NCI-H748 treated with DMSO at 0.1 percent for 48 hours (cell line): ENCODE results near the gene CBARP.

Experiments
- DNase-seq: peaks from one replicate; lab custom pipeline; 2025; lab: John Stamatoyannopoulos, UW

CBARP gene

GRCh38 chr19:1264801-1265614, 27.2 kb upstream of the CBARP start:
- DNase-seq: no peak

GRCh38 chr19:1263188-1263587, 25.4 kb upstream of the CBARP start:
- no peak for DNase-seq

DNA sequence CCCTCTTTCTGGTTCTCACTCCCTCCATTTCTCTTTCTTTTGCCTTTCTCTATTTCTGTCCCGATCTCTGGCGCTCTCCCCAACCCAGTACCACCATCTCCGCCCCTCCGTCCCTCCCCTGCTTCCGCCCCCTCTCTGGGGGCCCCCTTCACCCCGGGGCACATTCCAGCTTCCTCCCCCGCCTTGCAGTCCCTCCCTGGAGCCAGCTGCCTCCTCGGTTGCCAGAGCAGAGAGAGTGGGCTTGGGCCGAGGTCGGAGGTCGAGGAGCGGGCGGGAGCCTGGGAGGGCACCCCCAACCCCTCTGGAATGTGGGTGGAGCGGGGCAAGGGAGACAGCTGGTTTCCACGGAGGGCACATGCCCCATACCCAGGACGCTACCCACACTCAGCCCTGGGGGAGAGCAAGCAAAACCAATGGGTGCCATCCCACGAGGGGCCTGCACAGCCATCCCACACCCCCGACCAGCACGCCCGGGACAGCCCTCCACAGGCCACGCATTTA, 24.9 kb upstream of the CBARP start:
- no peak for DNase-seq

DNA sequence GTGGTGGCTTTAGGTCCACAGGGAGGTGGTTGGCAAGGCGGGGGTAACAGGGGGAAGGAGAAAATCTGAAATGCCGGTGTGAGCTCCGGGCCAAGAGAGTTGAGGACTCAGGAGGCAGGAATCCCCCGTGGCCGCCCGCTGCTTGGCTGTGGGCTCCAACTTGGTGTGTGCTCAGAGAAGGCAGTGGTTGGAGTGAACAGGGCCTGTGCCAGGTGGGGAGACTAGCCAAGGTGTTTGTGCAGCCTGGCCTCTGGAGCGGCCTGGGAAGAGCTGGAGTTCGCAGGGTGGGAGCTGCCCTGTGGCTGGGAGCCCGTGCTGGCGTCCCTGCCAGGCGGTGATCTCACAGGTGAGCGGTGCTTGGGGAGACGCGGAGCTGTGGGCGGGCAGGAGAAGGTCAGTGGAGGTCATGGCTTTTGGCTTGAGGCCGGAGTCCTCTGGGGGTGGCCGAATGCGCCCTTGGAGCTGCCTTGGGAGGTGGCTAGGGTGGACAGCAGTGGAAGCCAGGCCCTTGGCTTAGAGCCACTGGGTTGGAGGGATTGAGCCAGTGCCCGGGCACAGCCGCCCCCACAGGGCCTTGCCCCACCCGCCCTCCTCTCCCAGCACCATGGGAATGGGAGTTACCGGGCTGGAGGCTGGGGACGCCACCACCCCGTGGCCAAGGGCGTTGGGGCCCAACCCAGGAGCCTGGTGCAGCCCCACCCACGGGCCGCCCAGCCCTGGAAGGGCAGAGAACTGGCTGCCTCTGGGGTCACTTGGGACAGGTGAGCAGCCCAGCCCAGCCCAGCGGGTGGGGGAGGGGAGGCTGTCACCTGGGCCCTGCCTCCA, 24.2 kb upstream of the CBARP start:
- no peak for DNase-seq

GRCh38 chr19:1261538-1261797, 23.7 kb upstream of the CBARP start:
- no peak for DNase-seq

- DNase-seq: peak; percentile 71
These were observed 23.1 kb upstream of the CBARP start for GRCh38 chr19:1260749-1261537.

GRCh38 chr19:1259876-1260748, 22.3 kb upstream of the CBARP start:
- no peak for DNase-seq

GRCh38 chr19:1259206-1259875, 21.5 kb upstream of the CBARP start:
- no peak for DNase-seq

DNA sequence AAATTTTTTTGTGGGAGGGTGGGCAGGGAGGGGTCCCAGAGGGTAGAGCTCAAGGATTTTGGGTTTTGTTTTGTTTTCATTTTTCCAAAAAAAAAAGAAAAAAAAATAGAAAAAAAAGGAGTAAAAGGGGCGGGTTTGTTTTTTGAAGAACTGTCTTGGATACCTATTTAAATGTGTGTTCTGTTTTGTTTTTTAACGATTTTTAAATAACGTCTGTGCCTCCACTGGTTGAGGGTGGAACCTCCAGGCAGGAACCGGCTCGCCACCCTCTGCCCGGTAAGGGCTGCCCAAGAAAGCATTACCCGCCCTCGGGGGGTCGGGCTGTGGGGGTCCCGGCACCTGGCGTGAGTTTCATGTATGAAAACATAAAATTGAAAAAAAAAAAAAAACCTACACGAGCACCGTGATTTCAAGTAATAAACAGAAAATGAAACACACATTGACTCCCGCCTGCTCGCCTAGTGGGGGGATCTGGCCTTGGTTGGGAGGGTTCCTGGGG, 21.0 kb upstream of the CBARP start:
- no peak for DNase-seq

- no peak for DNase-seq
These were observed 20.3 kb upstream of the CBARP start for GRCh38 chr19:1258163-1258492.

- DNase-seq: no peak
These were observed 19.8 kb upstream of the CBARP start for GRCh38 chr19:1257475-1258162.

- no peak for DNase-seq
These were observed 19.1 kb upstream of the CBARP start for GRCh38 chr19:1256646-1257474.

- DNase-seq: no peak
These were observed 17.7 kb upstream of the CBARP start for GRCh38 chr19:1255186-1256161.

DNA sequence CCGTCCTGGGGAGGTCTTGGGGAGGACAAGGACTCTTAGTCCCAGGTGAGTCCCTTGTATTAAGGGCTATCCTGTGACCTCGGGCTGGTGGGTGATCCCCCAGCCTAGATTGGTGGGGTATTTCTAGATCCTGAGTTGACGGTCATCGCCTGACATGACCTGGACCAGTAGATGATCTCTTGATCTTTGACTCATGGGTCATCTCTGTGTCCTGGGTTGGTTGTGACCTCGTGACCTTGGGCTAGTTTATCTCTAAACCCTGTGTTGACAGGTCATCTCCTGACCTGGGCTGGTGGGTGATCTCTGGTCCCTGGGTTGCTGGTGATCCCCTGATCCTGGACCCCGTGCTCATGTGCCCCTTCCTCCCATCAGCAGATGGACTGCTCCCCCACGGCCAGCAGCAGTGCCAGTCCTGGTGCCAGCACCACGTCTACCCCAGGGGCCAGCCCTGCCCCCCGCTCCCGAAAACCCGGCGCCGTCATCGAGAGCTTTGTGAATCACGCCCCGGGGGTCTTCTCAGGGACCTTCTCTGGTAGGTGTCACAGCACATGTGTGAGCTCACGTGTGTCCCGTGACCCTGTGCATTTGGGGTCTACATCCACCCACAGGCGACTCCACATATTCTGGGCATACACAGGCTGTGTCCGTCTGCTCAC, 16.9 kb upstream of the CBARP start:
- no peak for DNase-seq

- DNase-seq: no peak
These were observed 16.3 kb upstream of the CBARP start for GRCh38 chr19:1254081-1254527.

GRCh38 chr19:1253514-1254080, 15.8 kb upstream of the CBARP start:
- DNase-seq: no peak

DNA sequence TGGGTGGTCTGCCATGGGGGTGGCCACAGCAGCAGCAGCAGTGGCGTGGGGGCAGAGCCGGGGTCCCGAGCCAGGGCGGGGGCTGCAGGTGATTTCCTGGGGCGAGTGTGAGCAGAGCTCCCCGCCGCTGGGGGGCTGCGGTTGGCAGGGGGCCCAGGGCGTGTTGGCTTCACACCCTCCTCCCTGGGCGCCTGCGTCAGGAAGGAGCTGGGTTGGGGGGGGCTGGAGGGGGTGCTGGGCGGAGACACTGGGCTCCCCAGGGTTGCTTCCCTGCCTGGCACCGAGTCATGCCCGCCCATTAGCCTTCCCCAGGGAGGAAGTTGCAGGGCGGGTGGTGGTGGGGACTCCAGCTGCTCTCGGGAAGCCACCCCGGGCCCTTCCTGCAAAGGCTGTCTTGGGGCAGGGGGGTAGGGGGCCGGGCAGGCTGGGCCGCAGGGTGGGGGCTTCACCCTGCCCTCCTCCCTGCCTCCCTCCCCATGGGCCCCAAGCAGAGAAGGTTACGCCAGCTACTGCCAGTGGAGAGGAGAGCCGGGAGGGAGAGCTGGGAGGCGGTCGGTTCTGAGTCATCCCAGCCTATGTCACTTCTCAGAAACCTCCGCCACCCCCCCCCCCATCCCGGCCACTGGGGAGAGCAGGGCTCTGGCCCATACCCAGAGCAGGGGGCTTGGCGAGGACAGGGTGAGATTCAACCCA, 15.2 kb upstream of the CBARP start:
- DNase-seq: no peak
